HUDEP-2 (cell line): ENCODE results near the gene B3GNT3.

ENCODE experiments used
- DNase-seq, 76 experiments: peaks; one replicate each; lab custom pipeline; 2025; ENCODE audit not compliant: unreplicated experiment in 76 of 76; lab: John Stamatoyannopoulos, UW

Gene B3GNT3

DNA sequence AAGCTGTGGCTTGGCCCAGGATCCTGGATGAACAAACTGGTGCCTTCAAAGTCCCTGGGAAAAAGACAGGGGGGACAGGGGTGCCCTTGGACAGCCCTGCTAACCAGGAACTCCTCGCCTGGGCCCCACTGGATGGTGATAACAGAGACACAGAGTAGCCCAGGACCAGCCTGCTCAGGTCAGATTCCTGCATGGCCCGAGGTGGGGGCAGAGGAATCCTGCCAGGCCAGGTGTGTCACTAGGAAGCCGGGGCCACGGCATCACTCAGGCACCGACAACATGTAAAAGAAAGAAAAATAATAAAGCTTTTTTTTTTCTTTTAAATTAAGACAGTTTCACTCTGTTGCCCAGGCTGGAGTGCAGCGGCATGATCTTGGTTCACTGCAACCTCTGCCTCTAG lies 59.1 kb downstream of the B3GNT3 start:
- no peak for DNase-seq

DNA sequence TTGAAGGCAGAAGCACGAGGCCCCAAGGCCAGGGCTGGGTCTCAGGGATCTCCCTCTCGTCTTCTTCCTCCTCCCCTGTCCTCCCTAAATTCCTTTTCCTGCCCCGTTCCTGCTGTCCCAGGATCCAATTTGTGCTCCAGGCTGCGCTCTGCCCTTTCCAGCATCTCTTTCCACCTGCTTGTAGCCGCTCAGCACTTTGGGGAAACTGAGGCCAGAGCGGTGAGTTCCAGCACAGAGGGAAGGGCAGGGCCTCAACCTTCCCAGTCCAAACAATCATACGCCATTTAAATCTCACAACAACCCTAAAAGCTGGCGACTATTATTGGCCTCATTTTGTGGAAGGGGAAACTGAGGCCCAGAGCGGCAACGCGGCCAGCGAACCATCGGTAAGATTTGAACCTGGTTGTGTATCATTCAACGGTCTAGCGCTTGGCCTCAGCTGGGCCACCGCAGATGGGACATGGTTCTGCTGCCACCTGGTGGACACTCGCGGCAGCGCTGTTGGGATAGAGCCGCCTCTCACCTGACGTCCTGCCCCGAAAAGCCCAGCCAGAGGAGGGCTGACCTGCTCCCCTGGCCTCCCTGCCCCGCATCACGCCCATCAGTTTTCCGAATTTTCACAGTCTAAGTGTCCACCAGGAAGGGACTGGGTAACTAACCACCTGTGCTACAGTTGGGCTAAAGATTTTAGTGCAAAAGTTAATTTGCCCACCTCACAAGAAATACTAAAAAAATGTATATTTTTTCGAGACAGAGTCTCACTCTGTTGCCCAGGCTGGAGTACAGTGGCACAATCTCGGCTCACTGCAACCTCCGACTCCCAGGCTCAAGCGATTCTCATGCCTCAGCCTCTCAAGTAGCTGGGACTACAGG lies 60.6 kb downstream of the B3GNT3 start:
- peak in 72 of 76 experiments; percentile 12 to 92 (median 74) for DNase-seq

DNA sequence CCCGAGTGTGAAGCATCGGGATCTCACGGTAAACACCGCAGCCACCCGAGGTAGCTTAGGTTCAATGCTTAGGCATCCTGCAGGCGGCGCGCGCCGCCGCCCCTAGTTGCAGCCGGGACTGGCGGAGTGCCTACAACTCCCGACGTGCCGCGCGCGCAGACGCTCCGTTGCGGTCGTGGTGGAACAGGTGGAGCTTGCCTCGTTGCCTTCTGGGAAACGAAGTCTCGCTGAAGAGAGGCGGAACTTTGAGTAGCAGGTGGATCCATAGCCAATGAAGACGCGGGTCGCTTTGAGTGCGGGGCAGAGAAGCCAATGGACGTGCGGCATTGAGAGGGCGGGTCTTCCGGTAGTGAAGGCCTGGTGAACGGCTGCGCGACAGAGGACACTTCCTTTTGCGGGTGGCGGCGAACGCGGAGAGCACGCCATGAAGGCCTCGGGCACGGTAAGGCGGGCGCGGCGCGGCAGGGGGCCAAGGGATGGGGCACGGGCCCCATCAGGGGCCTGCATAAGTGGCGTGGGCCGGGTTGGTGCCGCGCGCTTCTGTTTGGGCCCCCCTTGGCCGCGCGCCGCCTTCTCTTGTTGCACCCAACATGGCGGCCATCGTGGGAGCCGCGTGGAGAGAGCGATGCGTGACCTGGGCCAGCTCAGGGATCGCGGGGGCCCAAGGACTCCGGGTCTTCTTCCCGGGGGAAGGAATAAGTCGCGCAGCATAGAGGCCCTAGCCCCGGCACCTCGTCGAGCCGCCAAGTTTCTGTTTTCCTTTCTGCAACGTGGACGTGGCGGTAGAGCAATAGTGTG lies 64.8 kb downstream of the B3GNT3 start, which contains the start of gene RPL18A:
TSS of gene RPL18A (plus strand) at position 378 of the 798 bp plus-strand sequence. CDS start at position 425, 47 bp downstream.
- peak in 75 of 76 experiments; percentile 90 to 100 (median 100) for DNase-seq

DNA sequence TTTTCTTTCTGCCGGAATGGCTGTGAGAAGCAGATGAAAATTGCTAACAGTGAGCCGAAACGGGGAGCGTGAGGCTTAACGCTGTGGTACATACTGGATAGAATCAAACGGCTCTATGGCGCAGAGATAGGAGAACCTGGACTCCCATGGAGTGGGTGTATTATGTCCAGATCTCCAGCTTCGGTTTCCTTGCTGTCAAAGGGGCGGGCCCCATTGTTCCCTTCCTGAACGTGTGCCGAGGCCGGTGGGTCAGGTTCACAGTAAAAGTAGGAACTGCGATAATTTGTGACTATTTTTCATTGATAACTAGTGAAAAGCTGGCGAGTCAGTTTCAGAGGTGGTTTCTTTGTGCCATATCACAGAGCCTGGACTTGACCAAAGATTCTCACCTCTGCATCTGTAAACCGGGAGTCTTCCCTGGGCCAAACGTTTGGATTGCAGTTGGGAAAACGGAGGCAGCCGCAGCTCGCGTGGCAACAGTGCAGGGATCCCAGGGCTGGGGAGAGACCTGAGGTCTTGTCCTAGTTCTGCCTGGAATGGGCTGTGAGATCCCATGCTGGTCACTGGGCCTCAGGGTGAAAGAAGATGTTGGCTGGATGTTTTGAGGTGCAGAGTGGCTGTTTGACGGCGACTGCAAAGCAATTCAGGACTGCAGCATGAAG lies 65.5 kb downstream of the B3GNT3 start:
- DNase-seq = peak in 9 of 76 experiments; percentile 18 to 59 (median 35)

DNA sequence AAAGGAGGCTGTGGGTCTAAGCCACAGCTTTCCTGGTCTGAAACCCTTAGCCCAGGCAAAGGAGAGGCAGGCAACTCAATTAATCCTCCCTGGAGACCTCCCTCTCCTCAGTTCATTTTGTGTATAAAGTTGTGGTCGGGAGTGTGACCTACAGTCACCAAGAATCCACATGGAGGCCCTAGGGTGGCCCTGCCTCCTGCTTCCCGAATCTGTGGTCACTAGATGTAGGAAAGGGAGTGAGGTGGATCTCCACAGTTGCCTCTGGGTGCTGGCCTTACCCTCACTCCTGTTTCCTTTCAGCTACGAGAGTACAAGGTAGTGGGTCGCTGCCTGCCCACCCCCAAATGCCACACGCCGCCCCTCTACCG lies 66.0 kb downstream of the B3GNT3 start:
- DNase-seq = peak in 3 of 76 experiments; percentile 11 to 46 (median 43)

DNA sequence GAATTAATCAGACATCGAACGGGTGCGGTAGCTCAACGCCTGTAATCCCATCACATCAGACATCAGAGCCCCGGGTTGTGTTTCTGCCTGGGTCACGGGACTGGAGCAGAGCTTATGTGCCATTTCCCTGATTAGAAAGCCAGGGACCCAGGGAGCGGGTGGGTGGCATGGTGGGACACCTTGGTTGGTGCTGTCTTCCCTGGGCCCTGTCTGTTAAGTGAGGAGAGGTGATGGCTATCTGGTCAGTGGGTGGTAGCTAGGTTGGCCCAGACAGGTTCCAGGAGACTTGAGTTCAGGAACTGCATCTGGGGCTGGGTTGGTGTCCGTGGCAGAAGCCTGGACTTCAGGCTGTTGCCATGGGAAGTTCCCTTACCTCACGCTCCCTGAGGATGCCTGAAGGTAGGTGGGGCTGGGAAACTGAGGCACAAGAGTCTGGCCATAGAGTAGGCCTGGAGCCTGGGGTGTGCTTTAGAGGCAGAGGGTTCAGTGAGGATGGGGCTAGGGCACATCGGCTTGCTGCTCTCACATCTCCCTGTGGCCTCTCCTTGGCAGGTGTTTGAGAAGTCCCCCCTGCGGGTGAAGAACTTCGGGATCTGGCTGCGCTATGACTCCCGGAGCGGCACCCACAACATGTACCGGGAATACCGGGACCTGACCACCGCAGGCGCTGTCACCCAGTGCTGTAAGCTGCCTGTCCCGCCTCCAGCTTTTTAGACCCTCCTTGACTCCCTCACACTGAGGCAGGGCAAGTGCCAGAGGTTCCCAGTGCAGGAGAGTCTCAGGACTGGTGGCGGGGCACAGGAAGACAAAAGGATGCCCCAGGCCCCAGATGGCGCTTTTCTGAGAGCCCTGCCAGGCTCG lies 66.8 kb downstream of the B3GNT3 start:
- peak in 2 of 76 experiments; percentile 19 to 33 for DNase-seq

DNA sequence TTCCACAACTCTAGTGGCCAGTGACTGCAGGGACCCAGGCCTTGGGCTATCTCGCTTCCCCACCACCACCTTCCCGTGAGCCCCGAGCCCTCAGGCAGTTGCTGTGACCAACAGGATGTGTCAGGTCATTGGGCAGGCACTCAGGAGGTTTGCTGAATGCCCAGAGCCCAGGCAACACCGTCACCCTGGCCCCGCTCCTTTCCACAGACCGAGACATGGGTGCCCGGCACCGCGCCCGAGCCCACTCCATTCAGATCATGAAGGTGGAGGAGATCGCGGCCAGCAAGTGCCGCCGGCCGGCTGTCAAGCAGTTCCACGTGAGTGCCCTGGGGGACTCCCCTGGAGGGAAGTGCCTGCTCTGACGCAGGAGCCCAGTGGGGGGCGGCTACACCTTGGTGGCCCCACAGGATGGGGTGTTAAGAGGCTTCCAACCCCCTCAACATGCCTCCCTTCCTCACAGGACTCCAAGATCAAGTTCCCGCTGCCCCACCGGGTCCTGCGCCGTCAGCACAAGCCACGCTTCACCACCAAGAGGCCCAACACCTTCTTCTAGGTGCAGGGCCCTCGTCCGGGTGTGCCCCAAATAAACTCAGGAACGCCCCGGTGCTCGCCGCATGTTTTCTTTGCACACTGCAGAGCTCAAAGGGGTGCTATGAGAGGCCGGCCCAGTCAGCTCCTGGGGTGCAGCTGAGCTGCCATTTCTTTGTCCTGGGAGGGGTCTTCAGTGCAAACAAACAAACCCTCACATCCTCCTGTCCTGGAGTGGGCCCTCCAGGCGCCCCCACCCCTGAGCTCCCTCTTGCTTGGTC lies 68.0 kb downstream of the B3GNT3 start:
- no peak for DNase-seq
